GM18517 (cell line): ENCODE measurements around the gene EXOC6B.
A peak's percentile ranks its signal among the peaks of the same experiment; 100 is the strongest.
"Not testable (repeated sequence)": the region's sequence is repeated elsewhere in the genome, so short reads cannot be mapped to it uniquely, and the experiment has no call there.

Experiments used
- ATAC-seq: cut with Tn5 transposase; IDR thresholded peaks from one replicate; pipeline ENCODE4 v1.9.1; 2021; ENCODE audit warnings: mild to moderate bottlenecking, moderate library complexity; ENCODE audit not compliant: unreplicated experiment

Gene EXOC6B

GRCh38 chr2:72619626-72620025, 206.2 kb downstream of the EXOC6B start:
- ATAC-seq, result no peak

- no peak for ATAC-seq
These were observed 211.9 kb downstream of the EXOC6B start for GRCh38 chr2:72613931-72614330.

GRCh38 chr2:72612614-72613160, 213.1 kb downstream of the EXOC6B start:
- ATAC-seq, result no peak

GRCh38 chr2:72607189-72607588, 218.6 kb downstream of the EXOC6B start:
- no peak for ATAC-seq

- ATAC-seq, result no peak
These were observed 219.9 kb downstream of the EXOC6B start for GRCh38 chr2:72605836-72606442.

- ATAC-seq, result no peak
These were observed 221.4 kb downstream of the EXOC6B start for GRCh38 chr2:72604468-72604867.

GRCh38 chr2:72603481-72603880, 222.4 kb downstream of the EXOC6B start:
- no peak for ATAC-seq

GRCh38 chr2:72602711-72603110, 223.1 kb downstream of the EXOC6B start:
- ATAC-seq, result no peak

GRCh38 chr2:72602095-72602494, 223.7 kb downstream of the EXOC6B start:
- ATAC-seq, result no peak

GRCh38 chr2:72583836-72584235, 242.0 kb downstream of the EXOC6B start:
- not testable (repeated sequence) for ATAC-seq

GRCh38 chr2:72583376-72583775, 242.5 kb downstream of the EXOC6B start:
- ATAC-seq, result no peak

GRCh38 chr2:72581560-72582181, 244.2 kb downstream of the EXOC6B start:
- no peak for ATAC-seq

GRCh38 chr2:72579591-72580180, 246.1 kb downstream of the EXOC6B start:
- peak; percentile 56 for ATAC-seq

GRCh38 chr2:72576861-72577260, 249.0 kb downstream of the EXOC6B start:
- no peak for ATAC-seq

GRCh38 chr2:72576459-72576858, 249.4 kb downstream of the EXOC6B start:
- no peak for ATAC-seq

- no peak for ATAC-seq
These were observed 250.9 kb downstream of the EXOC6B start for GRCh38 chr2:72574886-72575285.

- no peak for ATAC-seq
These were observed 252.6 kb downstream of the EXOC6B start for GRCh38 chr2:72573232-72573631.

GRCh38 chr2:72572501-72572900, 253.3 kb downstream of the EXOC6B start:
- no peak for ATAC-seq

GRCh38 chr2:72570413-72570812, 255.4 kb downstream of the EXOC6B start:
- no peak for ATAC-seq

- no peak for ATAC-seq
These were observed 263.2 kb downstream of the EXOC6B start for GRCh38 chr2:72562451-72563153.

GRCh38 chr2:72561621-72562318, 264.1 kb downstream of the EXOC6B start:
- no peak for ATAC-seq
